Measurements from ENCODE around the gene KANK3.

DNA sequence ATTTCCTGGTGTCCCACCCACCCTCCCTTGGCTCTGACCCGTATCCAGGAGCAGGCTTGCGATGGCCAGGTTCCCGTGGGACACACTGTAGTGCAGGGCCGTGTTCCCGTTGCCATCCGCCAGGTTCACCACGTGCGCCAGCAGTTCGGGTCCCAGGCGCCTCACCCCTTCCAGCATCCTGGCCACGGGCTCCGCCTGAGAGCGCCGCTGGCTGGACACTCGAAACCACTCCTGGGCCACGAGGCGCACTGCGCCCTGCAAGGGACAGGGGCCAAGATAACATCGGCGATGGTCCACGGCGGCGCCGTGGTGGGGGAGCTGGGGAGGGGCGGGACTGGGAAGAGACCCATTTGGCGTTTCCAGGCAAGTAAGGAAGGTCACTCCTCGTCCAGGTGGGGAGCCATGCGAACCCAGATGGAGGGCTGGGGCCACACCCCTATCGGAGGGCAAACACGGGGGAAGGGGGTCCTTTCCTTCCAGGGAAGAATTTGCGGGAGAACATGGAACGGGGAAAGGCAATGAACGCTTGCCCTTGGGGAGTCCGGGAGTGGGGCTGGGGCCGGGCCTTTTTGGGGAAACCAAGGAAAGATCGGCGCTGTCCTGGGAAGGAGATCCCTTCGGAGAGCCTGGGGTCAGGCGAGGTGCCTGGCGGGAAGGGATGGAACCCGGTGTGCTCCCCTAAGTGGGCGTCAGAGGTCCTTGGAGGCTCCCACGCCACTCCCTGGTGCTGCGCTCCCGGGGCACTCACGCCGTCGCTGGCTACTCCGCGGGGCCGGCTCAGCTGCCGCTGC lies 9.9 kb downstream of the KANK3 start:
- TF ChIP-seq, protein P1, sequence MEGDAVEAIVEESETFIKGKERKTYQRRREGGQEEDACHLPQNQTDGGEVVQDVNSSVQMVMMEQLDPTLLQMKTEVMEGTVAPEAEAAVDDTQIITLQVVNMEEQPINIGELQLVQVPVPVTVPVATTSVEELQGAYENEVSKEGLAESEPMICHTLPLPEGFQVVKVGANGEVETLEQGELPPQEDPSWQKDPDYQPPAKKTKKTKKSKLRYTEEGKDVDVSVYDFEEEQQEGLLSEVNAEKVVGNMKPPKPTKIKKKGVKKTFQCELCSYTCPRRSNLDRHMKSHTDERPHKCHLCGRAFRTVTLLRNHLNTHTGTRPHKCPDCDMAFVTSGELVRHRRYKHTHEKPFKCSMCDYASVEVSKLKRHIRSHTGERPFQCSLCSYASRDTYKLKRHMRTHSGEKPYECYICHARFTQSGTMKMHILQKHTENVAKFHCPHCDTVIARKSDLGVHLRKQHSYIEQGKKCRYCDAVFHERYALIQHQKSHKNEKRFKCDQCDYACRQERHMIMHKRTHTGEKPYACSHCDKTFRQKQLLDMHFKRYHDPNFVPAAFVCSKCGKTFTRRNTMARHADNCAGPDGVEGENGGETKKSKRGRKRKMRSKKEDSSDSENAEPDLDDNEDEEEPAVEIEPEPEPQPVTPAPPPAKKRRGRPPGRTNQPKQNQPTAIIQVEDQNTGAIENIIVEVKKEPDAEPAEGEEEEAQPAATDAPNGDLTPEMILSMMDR (IDR thresholded peaks at IDR 0.05) = no peak
- TF ChIP-seq POLR2A (IDR thresholded peaks at IDR 0.05) = no peak

Data from Peyer's patch (tissue), 4 donors.